Right atrium auricular region (tissue), 2 donors: ENCODE data around the gene MYO9B. TPM values are rescaled to one million over a fixed set of nuclear protein-coding genes. Genes with fewer than 3 reads are reported as not detected.

ENCODE experiments used
- DNase-seq: peaks from one replicate; pipeline ENCODE4 v3.0.0-alpha.2; 2019; ENCODE audit warnings: low spot score
- H3K27ac ChIP-seq, 2 donors: fragments of 200-600 bp; sonication (generic); 1 replicate in 1 of 2; 2 replicates in 1 of 2; pipeline ENCODE4 v1.5.1; 2016 to 2019
- H3K27me3 ChIP-seq, 2 donors: fragments of 200-600 bp; sonication (generic); one replicate each; pipeline versions ENCODE4 v1.5.1 to v1.6.0; 2017 to 2019
- H3K36me3 ChIP-seq: fragments of 200-600 bp; sonication (generic); one replicate; pipeline ENCODE4 v1.5.1; 2016
- H3K4me1 ChIP-seq, 2 donors: fragments of 200-600 bp; sonication (generic); one replicate each; pipeline versions ENCODE4 v1.5.1 to v1.6.0; 2017 to 2019
- H3K4me3 ChIP-seq, 2 donors: fragments of 200-600 bp; sonication (generic); 1 replicate in 1 of 2; 2 replicates in 1 of 2; pipeline ENCODE4 v1.5.1; 2017 to 2019; ENCODE audit warnings: mild to moderate bottlenecking in 1 of 2, moderate library complexity in 1 of 2
- H3K9me3 ChIP-seq, 2 donors: fragments of 200-600 bp; sonication (generic); one replicate each; pipeline ENCODE4 v1.5.1; 2019
- total RNA-seq, 2 donors: library from RNA; depleted of rRNA; stranded (reverse); fragments of >200 nt; gene quantifications; one replicate each; pipeline ENCODE4 v1.1.0, GENCODE V29; 2016
- TF ChIP-seq, protein P1 (sequence below), 2 donors: fragments of 200-600 bp; sonication (generic); IDR thresholded peaks; one replicate each; pipeline ENCODE4 v1.5.1; 2019; ENCODE audit warnings: antibody characterized with exemption in 2 of 2

The MYO9B gene
- total RNA-seq, 2 donors from 2014 or later = 25.4 to 40.8 TPM

DNA sequence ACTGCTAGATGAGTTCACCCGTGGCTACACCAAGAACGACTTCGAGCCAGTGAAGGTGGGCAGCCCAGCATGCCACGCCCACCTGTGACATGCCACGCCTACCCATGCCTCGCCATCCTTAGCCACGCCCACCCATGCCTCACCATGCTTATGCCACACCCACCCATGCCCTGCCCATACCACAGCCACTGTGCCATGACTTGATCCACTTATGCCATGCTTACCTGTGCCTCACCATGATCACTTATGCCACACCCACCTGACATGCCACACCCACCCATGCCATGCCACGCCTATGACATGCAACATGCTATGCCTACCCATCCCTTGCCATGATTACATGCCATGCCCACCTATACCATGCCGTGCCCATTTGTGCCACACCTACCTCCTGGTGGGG, 126.7 kb downstream of the MYO9B start:
- no peaks in the 10 kb centered on the region for H3K9me3 ChIP-seq
- TF ChIP-seq, protein P1, sequence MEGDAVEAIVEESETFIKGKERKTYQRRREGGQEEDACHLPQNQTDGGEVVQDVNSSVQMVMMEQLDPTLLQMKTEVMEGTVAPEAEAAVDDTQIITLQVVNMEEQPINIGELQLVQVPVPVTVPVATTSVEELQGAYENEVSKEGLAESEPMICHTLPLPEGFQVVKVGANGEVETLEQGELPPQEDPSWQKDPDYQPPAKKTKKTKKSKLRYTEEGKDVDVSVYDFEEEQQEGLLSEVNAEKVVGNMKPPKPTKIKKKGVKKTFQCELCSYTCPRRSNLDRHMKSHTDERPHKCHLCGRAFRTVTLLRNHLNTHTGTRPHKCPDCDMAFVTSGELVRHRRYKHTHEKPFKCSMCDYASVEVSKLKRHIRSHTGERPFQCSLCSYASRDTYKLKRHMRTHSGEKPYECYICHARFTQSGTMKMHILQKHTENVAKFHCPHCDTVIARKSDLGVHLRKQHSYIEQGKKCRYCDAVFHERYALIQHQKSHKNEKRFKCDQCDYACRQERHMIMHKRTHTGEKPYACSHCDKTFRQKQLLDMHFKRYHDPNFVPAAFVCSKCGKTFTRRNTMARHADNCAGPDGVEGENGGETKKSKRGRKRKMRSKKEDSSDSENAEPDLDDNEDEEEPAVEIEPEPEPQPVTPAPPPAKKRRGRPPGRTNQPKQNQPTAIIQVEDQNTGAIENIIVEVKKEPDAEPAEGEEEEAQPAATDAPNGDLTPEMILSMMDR (IDR thresholded peaks at IDR 0.05) = no peak
- no peak for DNase-seq
- H3K4me3 ChIP-seq = no peak overlapping the region
- no peaks in the 10 kb centered on the region for H3K27me3 ChIP-seq
- H3K27ac ChIP-seq = no peak overlapping the region
- H3K36me3 ChIP-seq = peaks cover 63% of the 10 kb centered on the region
- no peaks in the 10 kb centered on the region for H3K4me1 ChIP-seq

DNA sequence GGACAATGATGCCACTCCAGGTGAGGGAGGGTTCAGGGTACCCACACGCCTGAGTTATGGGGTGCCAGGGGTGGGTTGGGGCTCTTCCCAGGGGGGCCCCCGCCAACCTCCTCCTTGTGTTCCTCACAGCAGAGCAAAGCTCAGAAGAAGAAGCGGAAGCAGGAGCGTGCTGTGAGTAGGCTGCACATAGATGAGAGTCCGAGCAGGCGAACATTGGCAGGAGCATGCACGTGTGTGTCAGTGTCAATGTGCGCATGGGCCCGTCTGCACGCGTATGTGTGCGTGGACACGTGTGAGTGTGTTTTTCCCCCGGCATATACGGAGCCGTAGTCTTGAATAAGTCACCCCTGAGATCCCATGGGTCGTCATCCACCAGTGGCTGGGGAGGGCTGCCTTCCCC, 127.1 kb downstream of the MYO9B start:
- Histone ChIP-seq H3K27me3 (no peaks in the 10 kb centered on the region), H3K27ac (no peak overlapping the region), H3K36me3 (peaks cover 63% of the 10 kb centered on the region), H3K4me3 (no peak overlapping the region), H3K9me3 (no peaks in the 10 kb centered on the region), H3K4me1 (no peaks in the 10 kb centered on the region)
- DNase-seq = no peak
- TF ChIP-seq, protein P1 (IDR thresholded peaks at IDR 0.05) = no peak

DNA sequence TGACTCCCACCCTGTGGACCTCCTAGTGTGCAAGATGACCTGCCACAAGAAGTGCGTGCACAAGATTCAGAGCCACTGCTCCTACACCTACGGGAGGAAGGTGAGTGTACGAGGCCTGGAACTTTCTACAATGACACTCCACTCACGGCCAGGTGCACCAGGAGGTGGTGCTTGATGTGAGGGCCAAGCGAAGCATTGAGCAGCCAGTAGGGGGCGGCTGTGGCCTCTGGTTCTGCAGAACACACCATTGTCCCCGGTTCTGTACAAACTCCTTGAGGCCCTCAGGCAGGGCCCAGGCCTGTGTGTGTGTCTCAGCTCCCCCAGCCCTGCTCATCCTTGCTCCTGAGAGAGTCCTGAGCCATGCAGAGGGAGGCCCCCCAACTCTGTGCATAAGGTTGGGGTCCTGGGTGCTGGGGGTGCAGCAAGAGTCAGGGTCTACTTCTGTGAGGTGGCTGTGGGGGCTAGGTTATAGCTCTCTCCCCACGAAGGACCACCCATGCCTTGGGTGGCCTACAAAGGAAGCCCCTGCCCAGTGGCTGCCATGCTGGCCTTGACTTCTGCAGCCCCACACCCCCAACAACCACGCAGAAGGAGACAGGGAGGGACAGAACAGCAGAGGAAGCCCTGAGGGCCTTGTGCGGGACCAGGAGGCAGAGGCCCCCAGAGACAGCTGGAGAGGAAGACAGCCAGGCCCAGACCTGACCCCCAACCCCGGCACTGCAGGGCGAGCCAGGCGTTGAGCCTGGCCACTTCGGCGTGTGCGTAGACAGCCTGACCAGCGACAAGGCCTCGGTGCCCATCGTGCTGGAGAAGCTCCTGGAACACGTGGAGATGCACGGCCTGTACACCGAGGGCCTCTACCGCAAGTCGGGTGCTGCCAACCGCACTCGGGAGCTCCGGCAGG, 129.9 kb downstream of the MYO9B start:
- no peak for DNase-seq
- no peak overlapping the region for H3K27ac ChIP-seq
- H3K4me1 ChIP-seq = no peaks in the 10 kb centered on the region
- H3K27me3 ChIP-seq = no peaks in the 10 kb centered on the region
- H3K36me3 ChIP-seq = peaks cover 48% of the 10 kb centered on the region
- no peak overlapping the region for H3K4me3 ChIP-seq
- H3K9me3 ChIP-seq = no peaks in the 10 kb centered on the region
- TF ChIP-seq, protein P1 (IDR thresholded peaks at IDR 0.05) = peak in 1 of 2 donors; percentile 70

DNA sequence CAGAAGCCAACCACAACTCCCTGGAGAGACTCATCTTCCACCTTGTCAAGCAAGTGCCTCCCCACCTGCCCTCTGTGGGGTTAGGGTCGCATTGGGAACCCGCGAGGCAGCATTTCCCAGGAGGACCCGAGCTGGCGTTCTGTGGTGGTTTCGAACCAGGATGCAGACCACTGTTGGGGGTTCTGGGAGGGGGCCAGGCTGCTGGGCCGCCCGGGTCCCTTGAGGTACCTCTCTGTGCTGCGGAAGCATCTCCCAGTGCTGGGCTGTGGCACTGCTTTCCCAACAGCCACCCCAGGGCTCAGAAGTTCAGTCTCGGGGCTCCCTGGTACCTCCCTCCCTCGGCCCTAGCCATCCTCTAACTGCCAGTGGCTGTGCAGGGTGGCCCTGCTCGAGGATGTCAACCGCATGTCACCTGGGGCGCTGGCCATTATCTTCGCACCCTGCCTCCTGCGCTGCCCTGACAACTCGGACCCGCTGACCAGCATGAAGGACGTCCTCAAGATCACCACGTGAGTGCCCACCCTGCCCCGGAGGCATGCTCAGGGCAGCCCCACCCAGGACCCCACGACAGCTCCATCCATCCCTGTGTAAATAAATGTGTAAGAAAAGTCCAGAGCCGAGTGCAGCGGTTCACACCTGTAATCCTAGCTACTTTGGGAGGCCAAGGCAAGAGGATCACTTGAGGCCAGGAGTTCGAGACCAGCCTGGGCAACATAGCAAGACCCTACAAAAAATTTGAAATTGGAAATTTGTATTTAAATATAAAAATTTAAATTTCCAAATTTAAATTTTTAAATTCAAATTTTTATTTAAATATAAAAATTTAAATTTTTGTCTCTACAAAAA, 131.4 kb downstream of the MYO9B start:
- Histone ChIP-seq H3K9me3 (no peaks in the 10 kb centered on the region), H3K4me3 (no peak overlapping the region), H3K4me1 (no peaks in the 10 kb centered on the region), H3K36me3 (peaks cover 41% of the 10 kb centered on the region), H3K27me3 (no peaks in the 10 kb centered on the region), H3K27ac (no peak overlapping the region)
- TF ChIP-seq, protein P1 (IDR thresholded peaks at IDR 0.05) = no peak
- DNase-seq = no peak

DNA sequence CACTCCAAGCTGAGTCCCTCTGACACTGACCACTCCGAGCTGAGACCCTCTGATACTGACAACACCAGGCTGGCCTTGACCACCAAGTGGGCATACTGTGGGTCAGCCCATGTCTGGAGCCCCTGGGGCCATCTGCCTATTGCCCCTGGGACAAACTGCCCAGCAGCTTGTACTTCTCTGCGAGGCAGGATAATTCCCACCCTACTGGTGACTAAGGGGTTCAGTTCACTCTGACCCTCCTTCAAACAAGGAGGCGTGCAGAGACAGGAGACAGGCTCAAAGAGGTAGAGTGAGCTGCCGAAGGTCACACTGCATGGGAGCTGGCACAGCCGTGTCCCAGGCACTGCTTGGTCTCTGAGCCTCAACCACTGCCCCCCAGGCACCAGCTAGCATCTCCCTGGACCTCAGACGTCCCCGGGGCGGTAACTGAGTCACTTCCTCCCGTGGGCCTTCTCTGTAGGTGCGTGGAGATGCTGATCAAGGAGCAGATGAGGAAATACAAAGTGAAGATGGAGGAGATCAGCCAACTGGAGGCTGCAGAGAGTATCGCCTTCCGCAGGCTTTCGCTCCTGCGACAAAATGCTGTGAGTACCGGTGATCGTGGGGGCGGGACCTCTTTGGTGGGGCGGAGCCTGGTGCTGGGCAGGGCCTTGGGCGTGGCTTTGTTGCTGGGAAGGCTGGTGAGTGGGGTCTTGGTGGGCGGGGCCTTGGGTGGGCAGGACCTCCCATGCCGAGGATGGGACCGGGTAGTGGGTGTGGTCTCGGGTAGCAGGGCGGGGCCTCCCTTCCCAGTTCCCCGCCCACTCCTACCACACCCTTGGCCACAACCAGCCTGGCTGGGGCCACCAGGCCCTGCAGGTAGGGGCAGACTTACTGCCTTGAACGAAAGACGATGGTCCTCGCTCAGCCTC, 133.8 kb downstream of the MYO9B start:
- H3K27ac ChIP-seq = no peak overlapping the region
- peaks cover 37% of the 10 kb centered on the region for H3K36me3 ChIP-seq

More for the DNA sequence above, 133.8 kb downstream of the MYO9B start:
- TF ChIP-seq, protein P1 (IDR thresholded peaks at IDR 0.05) = no peak
- H3K27me3 ChIP-seq = no peaks in the 10 kb centered on the region
- H3K4me1 ChIP-seq = no peaks in the 10 kb centered on the region
- no peak overlapping the region for H3K4me3 ChIP-seq
- DNase-seq = no peak
- H3K9me3 ChIP-seq = no peaks in the 10 kb centered on the region
